Activated CD4-positive, CD25-positive, alpha-beta regulatory T cell (primary cell): ENCODE results near the gene CHRNE.
A peak's percentile ranks its signal among the peaks of the same experiment; 100 is the strongest.
"Not testable (repeated sequence)": the region's sequence is repeated elsewhere in the genome, so short reads cannot be mapped to it uniquely, and the experiment has no call there.

Experiments used
- DNase-seq, 4 experiments: peaks; one replicate each; lab custom pipeline; 2025; lab: John Stamatoyannopoulos, UW

CHRNE gene

DNA sequence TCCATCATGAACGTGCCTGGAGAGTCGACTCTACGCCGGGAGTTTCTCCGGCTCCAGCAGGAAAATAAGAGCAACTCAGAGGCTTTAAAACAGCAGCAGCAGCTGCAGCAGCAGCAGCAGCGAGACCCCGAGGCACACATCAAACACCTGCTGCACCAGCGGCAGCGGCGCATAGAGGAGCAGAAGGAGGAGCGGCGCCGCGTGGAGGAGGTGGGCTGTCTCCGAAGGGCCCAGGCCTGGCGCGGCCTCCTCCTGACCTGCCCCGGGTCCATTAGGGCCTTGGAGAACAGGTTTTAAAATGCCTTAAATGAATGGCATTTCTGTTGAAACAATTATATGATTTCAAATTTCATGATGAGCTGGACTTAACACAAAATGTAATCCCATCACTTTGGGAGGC is 15.3 kb downstream of the CHRNE start:
- DNase-seq: no peak

DNA sequence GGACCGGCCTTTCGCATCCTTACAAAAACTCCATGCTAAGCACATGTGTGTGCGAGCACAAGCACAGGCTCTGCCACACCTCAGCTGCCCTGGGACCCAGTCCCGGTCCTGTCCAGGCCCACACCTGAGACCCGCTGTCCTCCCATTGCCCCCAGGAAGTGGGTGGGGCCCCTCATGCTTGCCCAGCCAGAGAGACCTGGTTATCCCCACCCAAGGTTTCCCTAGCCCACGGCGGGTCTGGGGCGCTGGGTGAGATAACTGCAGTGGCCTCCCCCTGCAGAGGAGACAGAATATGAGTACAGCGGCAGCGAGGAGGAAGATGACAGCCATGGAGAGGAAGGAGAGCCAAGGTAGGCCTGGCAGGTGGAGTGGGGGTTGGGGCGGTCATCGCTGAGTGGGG is 16.1 kb downstream of the CHRNE start:
- DNase-seq: no peak

DNA sequence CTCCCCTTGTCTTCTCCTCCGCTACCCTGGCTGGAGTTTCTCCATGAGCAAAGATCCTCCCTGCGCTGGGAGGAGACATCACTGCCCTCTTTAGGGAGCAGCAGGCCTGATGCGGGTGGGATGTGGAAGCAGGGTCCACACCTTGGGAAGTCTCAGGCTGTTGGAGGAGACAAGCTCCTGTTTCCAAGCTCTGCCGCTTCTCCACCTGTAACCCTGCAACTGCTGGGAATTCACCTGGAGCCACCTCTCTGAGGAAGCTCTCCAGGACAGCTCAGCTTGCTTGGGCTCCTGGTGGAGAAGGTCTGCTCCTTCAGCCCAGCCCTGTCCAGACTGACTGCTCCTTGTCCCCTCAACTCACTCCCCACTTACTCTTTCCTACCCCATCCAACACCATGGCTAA is 18.4 kb downstream of the CHRNE start:
- DNase-seq: no peak

DNA sequence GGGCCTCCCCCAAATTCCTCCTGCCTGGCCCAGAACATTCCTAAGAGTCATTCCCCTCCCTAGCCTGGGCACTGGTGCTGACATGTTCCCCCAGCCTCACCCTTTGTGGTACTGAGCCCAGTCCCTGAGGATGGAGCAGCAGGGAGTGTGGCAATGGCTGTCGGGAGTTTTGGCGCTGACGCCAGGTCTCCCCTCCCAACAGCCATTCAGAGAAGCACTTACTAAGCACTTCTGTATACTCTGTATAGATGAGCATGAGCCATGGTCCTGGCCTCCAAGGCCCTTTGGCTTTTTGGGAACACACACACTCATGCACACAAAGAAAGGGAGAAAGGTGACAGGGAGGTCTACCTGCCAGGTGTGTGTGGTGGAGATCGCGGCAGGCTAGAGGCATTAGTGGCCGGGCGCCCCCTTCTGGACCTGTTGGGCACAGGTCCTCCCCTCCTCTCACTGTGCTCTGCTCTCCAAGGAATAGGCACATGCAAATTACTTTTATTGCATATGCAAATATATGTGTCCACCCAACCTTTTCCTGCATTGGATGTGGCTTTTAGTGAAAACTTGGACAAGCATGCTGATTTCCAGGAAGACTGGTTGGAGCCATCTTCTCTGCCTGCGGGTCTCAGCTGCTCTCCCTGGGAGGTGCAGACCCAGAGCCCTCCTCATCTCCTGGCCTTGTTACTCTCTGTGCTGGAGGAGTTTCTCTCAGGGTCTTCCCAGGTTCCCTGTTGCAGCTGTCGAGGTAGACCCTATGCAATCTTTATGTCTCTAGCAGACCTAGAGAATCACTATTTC is 20.9 kb downstream of the CHRNE start:
- DNase-seq: peak; percentile 29 to 49 (median 40)

DNA sequence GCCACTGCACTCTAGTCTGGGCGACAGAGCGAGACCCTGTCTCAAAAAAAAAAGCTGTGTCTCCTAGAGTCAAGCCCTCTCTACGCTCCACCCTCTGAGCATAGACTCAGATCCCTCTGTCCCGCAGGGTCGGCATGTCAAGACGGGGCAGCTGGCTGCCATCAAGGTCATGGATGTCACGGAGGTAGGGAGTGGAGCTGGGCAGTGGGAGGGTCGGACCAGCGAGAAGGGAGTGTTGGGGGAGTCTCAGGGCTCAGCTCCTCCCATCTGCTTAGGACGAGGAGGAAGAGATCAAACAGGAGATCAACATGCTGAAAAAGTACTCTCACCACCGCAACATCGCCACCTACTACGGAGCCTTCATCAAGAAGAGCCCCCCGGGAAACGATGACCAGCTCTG is 22.0 kb downstream of the CHRNE start:
- no peak for DNase-seq

DNA sequence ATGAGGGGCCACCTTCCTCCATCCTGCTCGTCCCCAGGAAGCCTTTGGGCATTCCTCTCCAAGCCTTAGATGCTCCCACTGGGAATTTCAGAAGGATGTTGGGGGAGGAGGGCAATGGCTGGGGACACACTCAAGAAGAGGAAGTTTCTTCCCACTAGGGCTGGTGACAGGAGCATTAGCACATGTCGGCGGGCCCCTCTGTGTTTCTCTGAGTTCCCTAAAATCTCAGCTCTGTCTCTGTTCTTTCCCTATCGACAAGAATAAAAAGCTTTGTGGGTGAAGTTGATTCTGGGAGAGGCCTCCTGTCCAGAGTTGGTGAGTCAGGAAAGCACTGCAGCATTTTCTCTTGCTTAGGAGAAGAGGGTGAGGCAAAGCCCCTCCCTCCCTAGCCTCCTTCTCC is 23.3 kb downstream of the CHRNE start:
- no peak for DNase-seq

DNA sequence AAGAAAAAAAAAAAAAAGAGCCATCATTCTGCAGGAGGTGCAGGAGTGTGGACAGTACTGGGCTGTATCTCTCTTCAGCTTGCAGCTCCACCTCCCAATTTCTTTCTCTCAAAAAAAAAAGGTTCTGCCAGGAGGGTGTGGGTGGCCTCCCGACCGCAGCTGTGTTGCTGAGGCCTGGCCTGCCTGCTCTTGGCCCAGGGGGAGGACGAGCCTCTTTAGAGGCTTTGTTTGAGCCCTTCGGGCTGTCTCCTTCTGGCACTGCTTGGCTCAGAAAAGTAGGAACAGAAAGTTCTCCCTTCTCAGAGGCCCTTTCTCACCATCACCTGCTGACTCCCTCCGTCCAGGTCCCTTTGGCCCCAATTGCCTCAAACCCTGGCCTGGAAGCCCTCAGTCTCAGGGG is 25.8 kb downstream of the CHRNE start:
- no peak for DNase-seq

DNA sequence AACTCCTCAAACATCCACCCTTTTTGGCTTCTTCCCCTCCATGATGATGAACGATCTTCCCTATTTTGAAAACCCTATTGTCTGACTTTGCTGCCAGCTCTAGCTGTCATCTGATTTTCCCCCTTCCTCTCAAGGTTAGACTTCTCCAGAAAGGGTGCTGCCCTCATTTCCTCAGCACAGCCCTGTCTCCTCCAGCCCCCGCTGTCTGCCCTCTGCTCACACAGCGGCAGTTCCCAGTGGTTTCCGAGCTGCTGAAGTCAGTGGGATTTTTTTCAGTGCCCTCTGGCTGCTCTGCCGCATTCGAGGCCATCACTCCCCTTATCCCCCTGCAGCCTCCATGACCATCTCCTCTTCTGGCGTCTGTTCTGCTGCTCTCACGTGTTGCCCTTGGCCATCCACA is 30.1 kb downstream of the CHRNE start:
- DNase-seq: no peak

DNA sequence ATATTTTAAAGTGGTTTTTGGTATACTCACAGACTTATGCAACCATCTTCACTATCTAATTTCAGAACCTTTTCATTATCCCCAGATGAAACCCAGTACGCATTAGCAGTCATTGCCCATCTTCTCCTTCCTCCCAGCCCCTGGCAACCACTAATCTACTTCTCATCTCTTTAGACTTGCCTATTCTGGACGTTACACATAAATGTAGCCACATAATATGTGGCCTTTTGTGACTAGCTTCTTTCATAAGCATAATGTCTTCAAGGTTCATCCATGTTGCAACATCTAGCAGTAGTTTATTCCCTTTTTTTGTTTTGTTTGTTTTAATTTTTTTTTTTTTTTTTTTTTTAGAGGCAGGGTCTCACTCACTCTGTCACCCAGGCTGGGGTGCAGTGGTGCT is 32.0 kb downstream of the CHRNE start:
- DNase-seq: no peak

DNA sequence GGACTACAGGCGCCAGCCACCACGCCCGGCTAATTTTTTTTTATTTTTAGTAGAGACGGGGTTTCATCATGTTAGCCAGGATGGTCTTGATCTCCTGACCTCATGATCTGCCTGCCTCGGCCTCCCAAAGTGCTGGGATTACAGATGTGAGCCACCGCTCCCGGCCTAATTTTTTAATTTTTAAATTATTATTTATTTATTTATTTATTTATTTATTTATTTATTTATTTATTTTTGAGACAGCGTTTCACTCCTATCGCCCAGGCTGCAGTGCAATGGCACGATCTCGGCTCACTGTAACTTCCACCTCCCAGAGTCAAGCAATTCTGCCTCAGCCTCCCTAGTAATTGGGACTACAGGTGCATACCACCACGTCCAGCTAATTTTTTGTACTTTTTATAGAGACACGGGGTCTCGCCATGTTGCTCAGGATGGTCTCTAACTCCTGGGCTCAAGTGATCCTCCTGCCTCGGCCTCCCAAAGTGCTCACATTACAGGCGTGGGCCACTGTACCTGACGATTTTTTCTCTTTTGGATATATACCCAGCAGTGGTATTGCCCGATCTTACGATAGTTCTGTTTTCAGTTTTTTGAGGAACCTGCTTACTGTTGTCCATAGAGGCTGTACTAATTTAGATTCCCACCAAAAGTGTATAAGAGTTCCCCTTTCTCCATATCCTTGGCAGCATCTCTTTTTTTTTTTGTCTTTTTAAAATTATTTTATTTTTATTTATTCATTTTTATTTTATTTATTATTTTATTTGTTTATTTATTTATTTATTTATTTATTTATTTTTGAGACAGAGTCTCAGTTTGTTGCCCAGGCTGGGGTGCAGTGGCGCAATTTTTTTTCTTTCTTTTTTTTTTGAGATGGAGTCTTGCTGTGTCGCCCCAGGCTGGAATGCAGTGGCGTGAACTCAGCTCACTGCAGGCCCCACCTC is 33.6 kb downstream of the CHRNE start:
- not testable (repeated sequence) for DNase-seq

DNA sequence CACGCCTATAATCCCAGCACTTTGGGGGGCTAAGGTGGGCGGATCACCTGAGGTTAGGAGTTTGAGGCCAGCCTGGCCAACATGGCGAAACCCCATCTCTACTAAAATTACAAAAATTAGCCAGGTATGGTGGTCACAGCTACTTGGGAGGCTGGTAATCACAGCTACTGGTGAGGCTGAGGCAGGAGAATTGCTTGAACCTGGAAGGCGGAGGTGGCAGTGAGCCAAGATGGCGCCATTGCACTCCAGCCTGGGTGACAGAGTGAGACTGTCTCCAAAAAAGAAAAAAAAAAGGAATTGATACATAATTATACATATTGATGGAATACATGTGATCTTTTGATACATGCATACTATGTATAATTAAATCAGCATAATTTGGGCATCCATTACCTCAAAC is 35.4 kb downstream of the CHRNE start:
- not testable (repeated sequence) for DNase-seq

DNA sequence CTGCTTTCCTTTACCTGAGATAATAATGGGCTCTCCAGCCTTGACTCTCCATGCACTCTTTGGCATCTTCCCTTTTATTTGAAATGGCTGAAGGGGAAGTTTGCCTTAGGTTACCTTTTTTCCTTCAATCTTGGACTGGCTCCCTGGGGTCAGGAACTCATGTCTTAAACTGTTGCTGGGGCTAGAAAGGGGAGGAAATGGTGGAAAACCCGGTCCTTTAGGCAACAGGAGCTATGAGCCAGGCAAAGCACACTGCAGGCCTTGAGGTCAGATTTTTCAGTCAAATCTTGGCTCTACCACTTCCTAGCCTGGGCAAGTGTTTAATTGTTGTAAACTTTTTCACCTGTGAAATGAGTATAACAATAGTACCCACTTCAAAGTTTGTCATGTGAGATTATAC is 39.6 kb downstream of the CHRNE start:
- DNase-seq: no peak

DNA sequence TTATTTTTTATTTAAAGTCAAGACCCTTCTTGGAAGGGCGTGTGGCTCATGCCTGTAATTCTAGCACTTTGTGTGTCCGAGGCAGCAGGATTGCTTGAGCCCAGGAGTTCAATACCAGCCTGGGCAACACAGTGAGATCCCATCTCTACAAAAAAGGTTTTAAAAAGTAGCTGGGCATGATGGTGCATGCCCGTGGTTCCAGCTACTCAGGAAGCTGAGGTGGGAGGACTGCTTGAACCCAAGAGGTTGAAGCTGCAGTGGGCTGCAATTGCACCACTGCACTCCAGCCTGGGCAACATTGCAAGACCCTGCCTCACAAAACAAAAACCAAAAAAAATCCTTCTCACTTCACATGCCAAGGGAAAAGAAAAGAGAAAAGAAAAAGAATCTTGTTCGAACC is 40.2 kb downstream of the CHRNE start:
- no peak for DNase-seq

DNA sequence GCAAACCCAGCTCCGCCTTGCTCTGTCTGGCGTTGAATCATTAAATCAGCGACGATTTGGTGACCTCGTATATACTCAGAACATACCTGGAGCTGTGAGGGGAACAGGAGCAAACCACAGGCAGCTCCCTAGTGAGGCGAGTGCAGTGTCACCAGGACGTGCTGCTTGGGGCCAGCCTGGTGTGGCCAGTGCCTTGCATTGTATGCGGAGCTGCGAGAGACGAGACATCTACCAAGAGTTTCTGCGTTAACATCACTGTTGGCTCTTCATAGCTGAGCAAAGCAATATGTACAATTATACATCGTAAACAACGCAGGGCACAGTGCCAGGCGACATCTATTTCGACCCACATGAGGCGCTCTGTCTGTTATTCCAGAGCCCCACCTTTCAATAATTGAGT is 41.8 kb downstream of the CHRNE start:
- no peak for DNase-seq

DNA sequence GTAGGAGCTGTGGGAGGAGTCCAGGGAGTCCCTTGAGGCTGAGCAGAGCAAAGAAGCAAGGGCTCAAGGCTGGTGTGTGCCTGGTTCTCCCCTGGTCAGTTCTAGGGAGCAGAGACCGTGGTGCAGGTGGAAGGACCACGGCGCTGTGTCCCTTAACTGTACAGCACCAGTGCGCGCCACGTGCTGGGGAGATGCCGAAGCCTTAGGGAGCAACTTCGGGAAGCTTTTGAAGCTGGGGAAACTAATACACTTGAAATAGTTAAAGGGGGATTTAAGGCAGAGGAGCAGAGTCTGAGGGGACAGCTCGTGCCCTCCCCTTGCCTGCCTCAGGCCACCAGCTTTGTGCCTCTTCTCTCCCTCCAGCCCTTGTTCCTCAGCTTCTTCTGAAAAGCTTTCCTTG is 42.2 kb downstream of the CHRNE start:
- no peak for DNase-seq

DNA sequence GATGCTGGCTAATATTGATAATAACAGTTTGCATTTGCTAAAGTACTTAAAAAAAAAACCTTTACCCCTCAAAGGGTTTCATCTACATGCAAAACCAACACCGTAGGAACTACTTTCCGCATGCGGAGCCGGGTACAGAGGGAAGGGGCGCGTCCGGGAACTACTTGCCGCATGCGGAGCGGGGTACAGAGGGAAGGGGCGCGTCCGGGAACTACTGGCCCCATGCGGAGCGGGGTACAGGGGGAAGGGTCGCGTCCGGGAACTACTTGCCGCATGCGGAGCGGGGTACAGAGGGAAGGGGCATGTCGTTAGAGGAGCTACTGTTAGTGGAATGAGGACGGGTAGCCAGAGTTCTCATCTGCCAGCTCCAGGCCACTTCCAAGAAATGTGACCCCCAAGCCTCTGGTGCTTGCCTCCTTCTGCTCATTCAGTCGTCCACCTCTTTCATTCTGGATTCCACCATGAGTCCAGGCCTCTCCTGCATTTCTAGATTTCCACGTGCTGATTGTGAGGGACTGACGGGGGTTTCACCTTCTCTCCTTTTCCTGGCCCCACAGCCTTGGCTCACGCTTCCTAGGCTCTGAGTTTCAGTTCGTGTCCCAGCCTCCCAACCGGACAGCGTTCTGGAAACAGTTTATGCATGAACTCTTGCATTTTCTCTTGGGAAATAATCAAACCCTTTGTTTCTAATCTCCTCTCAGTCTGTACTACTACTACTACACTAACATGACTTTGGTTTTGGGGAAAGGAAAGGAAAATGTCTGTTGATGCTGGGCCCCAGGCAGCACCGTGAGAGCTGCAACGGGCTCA is 42.9 kb downstream of the CHRNE start:
- DNase-seq: no peak

DNA sequence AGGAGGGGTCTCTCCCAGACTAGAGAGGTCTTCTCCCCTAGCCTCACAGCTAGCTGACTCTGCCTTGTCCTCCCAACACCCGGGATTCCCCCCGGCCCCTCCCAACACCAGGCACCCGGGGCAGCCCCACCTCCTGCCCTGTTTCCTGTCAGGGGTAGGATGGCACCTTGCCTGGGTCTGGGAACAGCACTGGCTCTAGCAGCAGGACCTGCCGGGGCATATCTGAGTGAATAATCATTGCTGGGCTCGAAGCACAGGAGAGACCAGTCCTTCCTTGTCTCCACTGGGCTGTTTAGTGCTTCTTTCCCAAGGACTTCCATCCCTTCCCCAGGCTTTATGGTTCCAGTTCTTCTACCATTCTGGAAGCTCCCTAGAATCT is 44.0 kb downstream of the CHRNE start:
- DNase-seq: no peak

DNA sequence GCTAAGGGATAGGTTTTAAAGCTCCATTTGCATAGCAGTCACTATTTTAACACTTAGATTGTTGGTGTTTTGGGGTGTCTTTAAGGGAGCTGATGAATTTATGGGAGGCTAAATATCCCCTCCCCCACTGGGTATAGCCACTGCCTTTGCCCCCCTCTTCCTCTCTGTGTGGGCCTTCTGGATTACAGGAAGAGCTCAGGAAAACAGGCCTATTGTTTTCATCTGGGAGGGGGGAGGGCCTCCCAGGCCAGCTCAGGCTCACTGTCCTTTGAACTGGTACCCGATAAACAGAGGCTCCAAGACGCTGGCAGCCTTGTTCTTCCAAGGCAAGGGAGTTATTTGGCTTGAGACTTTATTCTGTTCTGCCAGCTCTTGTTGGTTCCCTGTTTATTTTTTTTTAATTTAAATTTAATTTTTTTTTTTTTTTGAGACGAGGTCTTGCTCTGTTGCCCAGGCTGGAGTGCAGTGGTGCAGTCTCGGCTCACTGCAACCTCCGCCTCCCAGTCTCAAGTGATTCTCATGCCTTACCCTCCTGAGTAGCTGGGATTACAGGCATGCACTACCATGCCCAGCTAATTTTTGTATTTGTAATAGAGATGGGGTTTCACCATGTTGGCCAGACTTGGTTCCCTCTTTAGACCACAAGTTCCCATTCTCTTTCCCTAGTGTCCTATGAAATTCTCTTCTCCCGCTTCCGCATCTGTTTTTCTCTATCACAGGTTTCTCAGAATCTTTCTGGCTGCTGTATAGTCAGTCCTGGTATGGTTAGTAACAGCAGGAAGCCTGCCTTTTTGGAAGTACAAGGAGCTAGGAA is 44.6 kb downstream of the CHRNE start:
- DNase-seq: no peak

DNA sequence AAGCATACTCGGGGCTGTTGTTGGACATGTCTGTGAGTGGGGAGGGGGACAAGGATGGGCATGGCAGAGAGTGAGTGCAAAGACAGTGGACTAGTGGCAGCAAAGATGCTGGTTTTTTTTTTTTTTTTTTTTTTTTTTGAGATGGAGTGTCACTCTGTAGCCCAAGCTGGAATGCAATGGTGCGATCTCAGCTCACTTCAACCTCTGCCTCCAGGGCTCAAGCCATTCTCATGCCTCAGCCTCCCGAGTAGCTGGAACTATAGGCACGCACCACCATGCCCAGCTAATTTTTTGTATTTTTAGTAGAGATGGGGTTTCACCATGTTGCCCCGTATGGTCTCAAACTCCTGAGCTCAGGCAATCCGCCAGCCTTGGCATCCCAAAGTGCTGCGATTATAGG is 45.6 kb downstream of the CHRNE start:
- not testable (repeated sequence) for DNase-seq

DNA sequence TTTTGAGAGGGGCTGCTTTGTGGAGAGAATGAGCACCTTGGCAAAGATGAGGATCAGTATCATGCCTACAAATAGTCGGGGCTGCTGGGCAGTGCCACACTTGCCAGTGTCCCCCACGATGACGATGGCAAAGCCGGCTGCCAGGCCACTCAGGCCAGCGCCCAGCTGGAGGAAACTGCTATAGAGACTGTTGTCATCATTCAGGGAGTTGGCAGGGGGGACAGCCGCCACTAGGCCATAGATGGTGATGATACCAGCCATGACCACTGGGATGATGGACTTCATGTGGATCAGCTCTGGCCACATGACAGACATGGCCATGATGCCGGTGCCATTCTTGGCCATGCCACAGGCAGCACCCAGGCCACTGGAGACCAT is 46.0 kb downstream of the CHRNE start:
- no peak for DNase-seq

DNA sequence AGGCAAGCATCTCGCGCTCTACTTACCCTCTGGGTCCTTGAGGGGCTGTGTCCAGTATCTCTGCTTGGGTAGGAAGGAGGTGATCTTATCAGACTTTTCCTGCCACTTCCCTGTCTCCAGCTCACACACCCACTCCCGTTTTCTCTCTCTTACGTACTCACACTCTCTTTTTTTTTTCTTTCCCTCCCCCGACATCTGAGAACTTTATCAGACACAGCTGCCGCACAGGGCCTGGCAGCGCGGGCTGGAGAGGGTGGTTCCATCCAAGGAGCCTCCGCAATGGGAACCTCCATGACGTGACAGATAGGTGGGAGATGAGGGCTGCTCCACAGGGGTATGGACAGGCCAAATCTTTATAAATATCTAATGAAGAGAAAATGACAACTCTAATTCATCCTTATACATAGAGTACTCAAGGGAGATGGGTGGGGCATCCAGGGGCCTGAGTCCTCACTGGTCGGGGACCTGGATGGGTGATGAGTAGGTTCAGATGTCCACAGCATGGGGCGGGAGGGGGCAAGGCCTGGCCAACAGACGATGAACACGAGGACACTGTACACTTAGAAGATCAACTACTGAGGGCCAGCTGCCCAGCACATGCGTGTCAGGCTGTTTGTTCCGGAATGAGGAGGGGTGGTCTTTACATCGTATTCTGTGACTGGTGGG is 46.5 kb downstream of the CHRNE start:
- no peak for DNase-seq
